IMR-90 (cell line): Measurements from ENCODE around the gene RBMS3. TPM values are rescaled to one million over a fixed set of nuclear protein-coding genes. Genes with fewer than 3 reads are reported as not detected.

Experiments
- ATAC-seq: fragments of 200-7000 bp; cut with Tn5 transposase; 2 replicates; pipeline ENCODE4 v1.9.1; 2020; ENCODE audit warnings: low read depth, mild to moderate bottlenecking, moderate library complexity
- BruUV-seq: library from RNA; stranded (reverse); fragments of 400-500 nt; replicated peaks from 2 replicates; lab custom pipeline; 2021; lab: Mats Ljungman, UMichigan
- CTCF ChIA-PET: fragments of 300-600 bp; formaldehyde crosslinking; extraction: SDS; loops from one replicate; lab custom pipeline; 2021; ENCODE audit warnings: antibody characterized with exemption; lab: Yijun Ruan, JAX
- POLR2A ChIA-PET: fragments of 300-600 bp; sonication (Branson Sonifier 250); formaldehyde crosslinking; loops from one replicate; lab custom pipeline; 2022; ENCODE audit warnings: antibody characterized with exemption; ENCODE audit not compliant: unreplicated experiment; lab: Charles Lee
- DNase-seq: peaks from one replicate; pipeline ENCODE4 v3.0.0; 2013
- H2AFZ ChIP-seq: replicated peaks from 2 replicates; pipeline ENCODE3; 2013; ENCODE audit warnings: low read length, mild to moderate bottlenecking; ENCODE audit not compliant: poor library complexity
- H2AK5ac ChIP-seq: 2 replicates; pipeline ENCODE4 v1.6.1; 2013; ENCODE audit warnings: low read depth, low read length, inconsistent platforms
- H2AK9ac ChIP-seq: replicated peaks from 2 replicates; pipeline ENCODE3; 2013; ENCODE audit warnings: mild to moderate bottlenecking, low read depth, low read length, moderate library complexity; ENCODE audit not compliant: poor library complexity
- H2BK120ac ChIP-seq: 2 replicates; pipeline ENCODE4 v1.6.1; 2013; ENCODE audit warnings: low read depth, low read length, inconsistent platforms
- H2BK15ac ChIP-seq: 3 replicates; pipeline ENCODE4 v1.6.1; 2013; ENCODE audit warnings: low read depth, low read length, inconsistent platforms
- H2BK20ac ChIP-seq: 2 replicates; pipeline ENCODE4 v1.6.1; 2013; ENCODE audit warnings: low read depth, mild to moderate bottlenecking, inconsistent platforms, low read length, moderate library complexity
- H2BK5ac ChIP-seq: 2 replicates; pipeline ENCODE4 v1.6.1; 2013; ENCODE audit warnings: mild to moderate bottlenecking, low read depth, low read length, inconsistent platforms; ENCODE audit not compliant: poor library complexity, severe bottlenecking
- H3K14ac ChIP-seq: replicated peaks from 2 replicates; pipeline ENCODE4 v1.6.1; 2013; ENCODE audit warnings: low read depth, low read length, inconsistent platforms
- H3K18ac ChIP-seq: 2 replicates; pipeline ENCODE4 v1.6.1; 2013; ENCODE audit warnings: low read depth, low read length, control low read depth
- H3K23ac ChIP-seq: 2 replicates; pipeline ENCODE4 v1.6.1; 2013; ENCODE audit warnings: low read depth, low read length, inconsistent platforms
- H3K27ac ChIP-seq: 2 replicates; pipeline ENCODE4 v1.5.1; 2013; ENCODE audit warnings: mild to moderate bottlenecking, control low read depth, low read length; ENCODE audit not compliant: insufficient read depth
- H3K27me3 ChIP-seq: 2 replicates; pipeline ENCODE4 v1.6.1; 2013; ENCODE audit warnings: low read length; ENCODE audit not compliant: control insufficient read depth, insufficient read depth
- H3K36me3 ChIP-seq: 2 replicates; pipeline ENCODE4 v1.6.1; 2013; ENCODE audit warnings: low read length, mixed read lengths; ENCODE audit not compliant: control insufficient read depth, insufficient read depth
- H3K4ac ChIP-seq: 2 replicates; pipeline ENCODE4 v1.6.1; 2013; ENCODE audit warnings: low read depth, low read length, inconsistent platforms
- H3K4me1 ChIP-seq: 2 replicates; pipeline ENCODE4 v1.6.1; 2013; ENCODE audit warnings: low read length, mixed read lengths; ENCODE audit not compliant: control insufficient read depth, insufficient read depth
- H3K4me2 ChIP-seq: 2 replicates; pipeline ENCODE4 v1.6.1; 2013; ENCODE audit warnings: low read depth, mild to moderate bottlenecking, control low read depth, low read length, moderate library complexity
- H3K4me3 ChIP-seq: 2 replicates; pipeline ENCODE4 v1.5.1; 2013; ENCODE audit warnings: low read depth, mild to moderate bottlenecking, control low read depth, low read length, moderate library complexity; ENCODE audit not compliant: insufficient read depth
- H3K56ac ChIP-seq: 2 replicates; pipeline ENCODE4 v1.6.1; 2013; ENCODE audit warnings: low read length, inconsistent platforms; ENCODE audit not compliant: insufficient read depth; ENCODE audit errors: extremely low read depth
- H3K79me1 ChIP-seq, 2 experiments: 2 replicates each; pipeline ENCODE4 v1.6.1; 2013; ENCODE audit warnings: low read length in 2 of 2, inconsistent platforms in 1 of 2, low read depth in 1 of 2
- H3K9ac ChIP-seq: 2 replicates; pipeline ENCODE4 v1.6.1; 2013; ENCODE audit warnings: low read depth, low read length, control low read depth
- H3K9me1 ChIP-seq: 2 replicates; pipeline ENCODE4 v1.6.1; 2013; ENCODE audit warnings: low read length, inconsistent platforms; ENCODE audit not compliant: insufficient read depth
- H3K9me3 ChIP-seq: 2 replicates; pipeline ENCODE4 v1.6.1; 2013; ENCODE audit warnings: low read length; ENCODE audit not compliant: control insufficient read depth, insufficient read depth
- H4K20me1 ChIP-seq: 2 replicates; pipeline ENCODE4 v1.6.1; 2013; ENCODE audit warnings: low read length, inconsistent platforms; ENCODE audit not compliant: insufficient read depth
- H4K5ac ChIP-seq: 2 replicates; pipeline ENCODE4 v1.6.1; 2013; ENCODE audit warnings: mild to moderate bottlenecking, low read depth, low read length, control low read depth
- H4K8ac ChIP-seq, 2 experiments: 2 replicates each; pipeline ENCODE4 v1.6.1; 2013; ENCODE audit warnings: low read depth in 2 of 2, low read length in 2 of 2, control low read depth in 1 of 2, inconsistent platforms in 1 of 2
- H4K91ac ChIP-seq: 2 replicates; pipeline ENCODE4 v1.6.1; 2013; ENCODE audit warnings: low read depth, low read length, inconsistent platforms; ENCODE audit not compliant: insufficient read depth
- BHLHE40 ChIP-seq: fragments of 150-350 bp; IDR thresholded peaks from 2 replicates; pipeline ENCODE4 v1.6.1; 2016; ENCODE audit warnings: mild to moderate bottlenecking, low read depth, low read length
- ELK1 ChIP-seq: fragments of 150-350 bp; IDR thresholded peaks from 2 replicates; pipeline ENCODE4 v1.6.1; 2016; ENCODE audit warnings: low read depth, mild to moderate bottlenecking, low read length, moderate library complexity, borderline replicate concordance
- FOS ChIP-seq: fragments of 150-350 bp; IDR thresholded peaks from 2 replicates; pipeline ENCODE4 v1.6.1; 2016; ENCODE audit warnings: low read depth, low read length
- MXI1 ChIP-seq: IDR thresholded peaks from 2 replicates; pipeline ENCODE4 v1.6.1; 2012; ENCODE audit warnings: low read depth, mild to moderate bottlenecking, low read length, moderate library complexity, borderline replicate concordance
- RCOR1 ChIP-seq: IDR thresholded peaks from 2 replicates; pipeline ENCODE4 v1.6.1; 2012; ENCODE audit warnings: mild to moderate bottlenecking, low read length, improper control_type of control experiment; ENCODE audit not compliant: insufficient replicate concordance
- WGBS, 2 experiments: methylation state at CpG; one replicate each; pipeline versions ENCODE4 v1.1.5 to v1.1.7; 2013; ENCODE audit warnings: missing lambda C conversion rate in 2 of 2; ENCODE audit not compliant: insufficient read length in 1 of 2; ENCODE audit errors: extremely low coverage in 2 of 2; 5-methylcytosine and 5-hydroxymethylcytosine counted together
- dilution Hi-C: fragments of 300-500 bp; cut with HindIII; formaldehyde crosslinking; loops from one replicate; pipeline ENCODE4 v1.14.3; 2018; ENCODE audit warnings: low sequenced_read_pairs; ENCODE audit not compliant: unreplicated experiment
- in situ Hi-C: fragments of 300-500 bp; cut with MboI; formaldehyde crosslinking; loops from 3 replicates; pipeline ENCODE4 v1.14.3; 2019; ENCODE audit warnings: low sequenced_read_pairs, inconsistent platforms, mixed read lengths
- intact Hi-C: fragments of 100-400 bp; cut with micrococcal nuclease; formaldehyde crosslinking; loops from 2 replicates; pipeline ENCODE4 v1.10.0; 2022
- polyA plus RNA-seq, 3 experiments: library from polyadenylated mRNA; depleted of rRNA; stranded (reverse); fragments of >200 nt; gene quantifications; 2 replicates each; pipeline ENCODE4 v1.2.3, GENCODE V29; 2012; ENCODE audit warnings: low replicate concordance in 1 of 3
- total RNA-seq: library from RNA; depleted of rRNA; stranded (reverse); fragments of >200 nt; gene quantifications from 2 replicates; pipeline ENCODE4 v1.2.3, GENCODE V29; 2012
- TF ChIP-seq, protein P1 (sequence below): fragments of 150-350 bp; IDR thresholded peaks from 2 replicates; pipeline ENCODE4 v1.6.1; 2017; ENCODE audit warnings: mild to moderate bottlenecking, antibody characterized with exemption, low read length, low read depth

Gene RBMS3
- total and polyA plus RNA-seq, 2 of the 4 experiments (the other 2 are of a cell fraction): 15.2 to 127 TPM

DNA sequence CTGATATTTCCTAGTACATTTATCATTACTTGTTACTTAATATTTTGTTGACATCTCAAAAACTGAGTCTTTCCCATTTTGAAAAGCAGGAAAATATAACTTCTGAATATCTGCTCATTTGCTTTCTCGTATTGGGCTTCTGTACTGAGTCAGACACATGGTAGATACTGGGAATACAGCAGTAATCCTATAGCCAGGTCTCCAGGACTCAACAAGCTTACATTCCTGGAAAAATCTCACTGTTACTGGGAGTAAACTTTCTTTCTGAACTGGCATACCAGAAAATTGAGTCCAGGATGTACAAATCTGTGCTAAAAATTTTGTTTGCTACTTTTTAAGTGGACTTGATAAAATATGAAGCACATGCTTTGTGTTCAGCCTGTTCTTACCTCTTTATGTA lies 240.4 kb downstream of the RBMS3 start:
- Histone ChIP-seq H2BK20ac (no peak overlapping the region), H3K18ac (peak overlapping the region; percentile 49; the same call in 1 of the 2 replicates), H3K27ac (no peak overlapping the region), H3K4me1 (peaks cover 7% of the 10 kb centered on the region), H2BK120ac (no peak overlapping the region), H3K36me3 (no peaks in the 10 kb centered on the region), H3K9me1 (peaks cover 9% of the 10 kb centered on the region; the same call in 1 of the 2 replicates), H2BK15ac (no peak overlapping the region), H3K27me3 (no peaks in the 10 kb centered on the region), H3K4ac (no peak overlapping the region), H2AK5ac (no peak overlapping the region), H2AFZ (no peak overlapping the region), H2AK9ac (no peak overlapping the region), H4K8ac (no peak overlapping the region), H4K20me1 (no peaks in the 10 kb centered on the region), H4K91ac (no peak overlapping the region), H3K9me3 (no peaks in the 10 kb centered on the region), H3K14ac (no peak overlapping the region), H2BK5ac (no peak overlapping the region), H3K56ac (no peak overlapping the region), H3K9ac (no peak overlapping the region), H4K5ac (no peak overlapping the region), H3K23ac (no peak overlapping the region), H3K4me3 (no peak overlapping the region), H3K4me2 (peak overlapping the region; percentile 22; the same call in 1 of the 2 replicates), H3K79me1 (peaks cover 29 to 49% of the 10 kb centered on the region in 2 experiments)
- ChIA-PET CTCF (interaction anchor here (0.6 kb wide), 1 partner anchor 42 kb away, joined by 3 read pairs; no protein-coding TSS in a partner anchor), POLR2A (no interaction called here)
- no TSS peak for BruUV-seq
- in situ Hi-C loops (no loop called here), dilution Hi-C loops (no loop called here), intact Hi-C loops (no loop called here)
- DNase-seq (peak; percentile 41), ATAC-seq (peak; percentile 64)
- no CpG with 5 or more reads among the region's 1 CpG for WGBS, 2 experiments
- TF ChIP-seq RCOR1 (no peak), BHLHE40 (no peak), MXI1 (no peak), FOS (no peak), ELK1 (no peak)
- TF ChIP-seq, protein P1, sequence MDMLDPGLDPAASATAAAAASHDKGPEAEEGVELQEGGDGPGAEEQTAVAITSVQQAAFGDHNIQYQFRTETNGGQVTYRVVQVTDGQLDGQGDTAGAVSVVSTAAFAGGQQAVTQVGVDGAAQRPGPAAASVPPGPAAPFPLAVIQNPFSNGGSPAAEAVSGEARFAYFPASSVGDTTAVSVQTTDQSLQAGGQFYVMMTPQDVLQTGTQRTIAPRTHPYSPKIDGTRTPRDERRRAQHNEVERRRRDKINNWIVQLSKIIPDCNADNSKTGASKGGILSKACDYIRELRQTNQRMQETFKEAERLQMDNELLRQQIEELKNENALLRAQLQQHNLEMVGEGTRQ: no peak
